BLaER1 (cell line): ENCODE data around the gene RPL36.

ENCODE experiments used
- H3K27ac ChIP-seq: shearing (Covaris generic); formaldehyde crosslinking; 2 replicates; pipeline ENCODE4 v1.8.1; 2022
- H3K27me3 ChIP-seq: shearing (Covaris generic); formaldehyde crosslinking; 2 replicates; pipeline ENCODE4 v1.8.1; 2022
- H3K36me3 ChIP-seq: shearing (Covaris generic); formaldehyde crosslinking; 2 replicates; pipeline ENCODE4 v1.8.1; 2022
- H3K4me1 ChIP-seq: shearing (Covaris generic); formaldehyde crosslinking; 2 replicates; pipeline ENCODE4 v1.8.1; 2022
- H3K4me2 ChIP-seq: shearing (Covaris generic); formaldehyde crosslinking; 2 replicates; pipeline ENCODE4 v1.8.1; 2022
- H3K4me3 ChIP-seq: shearing (Covaris generic); formaldehyde crosslinking; 2 replicates; pipeline ENCODE4 v1.8.1; 2022
- H3K9ac ChIP-seq: shearing (Covaris generic); formaldehyde crosslinking; 2 replicates; pipeline ENCODE4 v1.8.1; 2022
- H3K9me3 ChIP-seq: shearing (Covaris generic); formaldehyde crosslinking; 2 replicates; pipeline ENCODE4 v1.8.1; 2022
- H4K20me1 ChIP-seq: shearing (Covaris generic); formaldehyde crosslinking; 2 replicates; pipeline ENCODE4 v1.8.1; 2022
- Cebpa-rat ChIP-seq: shearing (Covaris generic); IDR thresholded peaks from 2 replicates; pipeline ENCODE4 v1.8.1; 2022

The RPL36 gene

DNA sequence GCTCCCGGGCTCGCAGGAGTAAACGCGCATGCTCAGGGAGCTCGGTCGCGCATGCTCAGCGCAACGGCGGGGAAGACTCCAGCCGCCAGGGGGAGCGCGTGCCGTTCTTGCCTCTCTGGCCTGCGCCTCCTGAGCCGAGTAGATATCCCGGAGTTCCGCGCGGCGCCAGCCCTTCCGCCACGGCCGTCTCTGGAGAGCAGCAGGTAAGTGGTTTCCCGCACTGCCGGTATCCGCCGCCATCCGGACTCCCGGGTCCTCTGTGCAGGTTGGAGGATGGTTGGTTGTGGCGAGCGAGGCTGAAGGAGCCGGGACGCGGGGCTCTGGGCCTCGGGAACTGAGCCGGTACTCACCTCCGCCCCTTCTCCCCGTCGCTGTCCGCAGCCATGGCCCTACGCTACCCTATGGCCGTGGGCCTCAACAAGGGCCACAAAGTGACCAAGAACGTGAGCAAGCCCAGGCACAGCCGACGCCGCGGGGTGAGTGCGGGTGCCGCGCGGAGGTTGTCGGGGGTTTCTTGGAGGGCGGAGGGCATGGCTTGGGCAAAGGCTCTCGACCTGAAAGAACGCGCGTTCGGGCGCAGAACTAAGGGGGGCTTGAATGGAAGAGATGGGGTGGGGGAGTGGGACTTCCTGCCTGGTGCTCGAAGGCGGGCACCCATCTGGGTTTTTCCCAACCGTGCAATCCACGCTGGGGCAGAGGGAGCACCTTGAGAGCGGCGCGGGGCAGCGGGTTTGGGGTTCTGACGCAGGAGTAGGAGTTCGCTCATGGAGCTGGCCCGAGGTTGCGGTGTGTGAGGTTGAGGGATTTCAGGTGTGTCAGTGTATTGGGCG lies at the start of gene RPL36:
Gene RPL36, plus strand, starts transcription at position 171 of the 830 bp plus-strand sequence. Its CDS starts 213 bp downstream, at position 384.
- no peak for TF ChIP-seq Cebpa-rat
- H3K4me3 ChIP-seq, result peak within 1 kb of the TSS; percentile 97
- no peaks in the 10 kb centered on the region for H3K27me3 ChIP-seq
- peaks cover 41% of the 10 kb centered on the region for H3K36me3 ChIP-seq
- peak within 1 kb of the TSS; percentile 98 for H3K9ac ChIP-seq
- H3K4me2 ChIP-seq, result peak within 1 kb of the TSS; percentile 89
- H4K20me1 ChIP-seq, result peaks cover 52% of the 10 kb centered on the region
- H3K9me3 ChIP-seq, result no peaks in the 10 kb centered on the region
- peak within 1 kb of the TSS; percentile 98 for H3K27ac ChIP-seq
- H3K4me1 ChIP-seq, result peaks cover 33% of the 10 kb centered on the region

DNA sequence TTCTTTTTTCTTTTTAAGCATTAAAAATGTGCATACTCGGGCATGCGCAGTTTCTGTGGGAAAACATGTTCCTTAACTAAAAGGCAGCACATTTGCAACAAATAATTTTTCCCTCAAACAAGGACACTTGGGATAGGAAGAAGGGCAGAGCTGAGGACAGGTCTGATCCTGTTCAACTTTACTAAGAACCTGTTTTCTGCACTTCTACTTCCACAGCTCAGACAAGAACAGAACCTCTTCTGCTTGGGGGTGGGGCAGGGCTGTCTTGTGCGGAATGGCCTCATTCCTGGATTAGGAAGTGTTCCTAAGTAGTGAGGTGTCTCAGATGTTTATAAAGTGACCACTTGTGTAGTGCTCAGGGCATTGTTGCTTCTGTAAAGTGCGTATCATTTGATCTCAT lies 48.9 kb upstream of the RPL36 start:
- H3K4me2 ChIP-seq, result no peak overlapping the region
- no peak overlapping the region for H3K4me3 ChIP-seq
- TF ChIP-seq Cebpa-rat, result no peak
- H4K20me1 ChIP-seq, result peaks cover 100% of the 10 kb centered on the region
- H3K27me3 ChIP-seq, result no peaks in the 10 kb centered on the region
- no peaks in the 10 kb centered on the region for H3K4me1 ChIP-seq
- no peaks in the 10 kb centered on the region for H3K9me3 ChIP-seq
- no peak overlapping the region for H3K27ac ChIP-seq
- H3K36me3 ChIP-seq, result peaks cover 100% of the 10 kb centered on the region
- no peak overlapping the region for H3K9ac ChIP-seq

DNA sequence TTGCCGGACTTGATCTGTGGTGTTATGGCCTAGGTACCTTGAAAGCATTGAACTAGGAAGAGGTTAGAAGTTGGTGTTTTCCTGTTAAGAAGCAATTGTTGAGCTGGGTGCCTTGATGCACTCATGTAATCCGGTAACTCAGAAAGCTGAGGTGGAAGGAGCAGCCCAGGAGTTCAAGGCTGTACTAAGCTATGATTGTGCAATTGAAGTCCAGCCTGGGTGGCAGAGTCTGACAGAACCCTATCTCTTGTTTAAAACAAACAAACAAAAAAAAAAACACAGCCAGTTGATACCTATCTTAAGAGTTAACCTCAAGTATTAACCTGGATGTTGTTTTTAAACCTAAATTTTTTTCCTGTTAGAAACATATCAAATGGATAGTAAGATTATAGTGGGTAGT lies 47.9 kb upstream of the RPL36 start:
- Histone ChIP-seq H3K9me3 (no peaks in the 10 kb centered on the region), H3K9ac (no peak overlapping the region), H3K36me3 (peaks cover 100% of the 10 kb centered on the region), H3K4me3 (no peak overlapping the region), H3K27ac (no peak overlapping the region), H3K27me3 (no peaks in the 10 kb centered on the region), H3K4me2 (no peak overlapping the region), H4K20me1 (peaks cover 100% of the 10 kb centered on the region), H3K4me1 (no peaks in the 10 kb centered on the region)
- no peak for TF ChIP-seq Cebpa-rat

DNA sequence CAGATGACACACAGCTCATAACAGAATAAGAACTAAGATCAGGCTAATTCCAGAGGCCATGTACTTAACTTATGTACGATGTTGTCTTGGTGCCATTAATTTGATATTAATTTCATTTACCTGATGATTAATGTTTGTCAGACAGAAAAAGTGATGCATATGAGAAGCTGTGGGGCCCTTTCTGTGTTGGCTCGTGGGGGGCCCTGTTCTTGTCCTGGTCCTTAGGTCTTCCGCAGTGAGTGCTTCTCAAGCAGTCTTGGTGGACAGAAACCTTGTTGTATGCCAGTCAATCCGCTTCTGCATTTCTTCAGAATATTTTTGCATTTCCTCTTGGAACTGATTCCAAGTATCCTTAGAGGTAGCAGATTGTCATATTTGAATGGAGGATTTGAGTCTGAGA lies 47.0 kb upstream of the RPL36 start:
- Histone ChIP-seq H3K36me3 (peaks cover 100% of the 10 kb centered on the region), H3K27me3 (no peaks in the 10 kb centered on the region), H3K9me3 (no peaks in the 10 kb centered on the region), H3K4me3 (no peak overlapping the region), H3K9ac (no peak overlapping the region), H3K4me1 (no peaks in the 10 kb centered on the region), H4K20me1 (peaks cover 100% of the 10 kb centered on the region), H3K27ac (no peak overlapping the region), H3K4me2 (no peak overlapping the region)
- TF ChIP-seq Cebpa-rat, result no peak

DNA sequence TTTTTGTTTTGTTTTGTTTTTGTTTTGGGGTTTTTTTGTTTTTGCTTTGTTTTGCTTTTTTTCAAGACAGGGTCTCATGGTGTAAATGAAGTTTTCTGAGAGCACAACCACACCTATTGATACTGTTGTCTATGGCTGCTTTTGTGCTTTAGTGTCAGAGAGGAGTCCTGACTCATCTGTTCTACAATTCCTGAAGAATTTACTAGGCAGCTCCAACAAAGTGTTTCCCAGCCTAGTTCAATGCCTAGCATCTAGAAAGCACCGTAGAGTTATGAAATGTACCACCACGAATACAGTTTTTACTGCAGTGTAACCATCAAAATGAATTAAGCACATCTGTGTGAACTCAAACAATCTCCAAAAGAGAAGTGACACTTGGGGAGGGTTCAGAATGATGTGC lies 46.1 kb upstream of the RPL36 start:
- Histone ChIP-seq H4K20me1 (peaks cover 95% of the 10 kb centered on the region), H3K27ac (no peak overlapping the region), H3K9me3 (no peaks in the 10 kb centered on the region), H3K36me3 (peaks cover 97% of the 10 kb centered on the region), H3K4me1 (no peaks in the 10 kb centered on the region), H3K4me2 (no peak overlapping the region), H3K27me3 (no peaks in the 10 kb centered on the region), H3K4me3 (no peak overlapping the region), H3K9ac (no peak overlapping the region)
- TF ChIP-seq Cebpa-rat, result no peak

DNA sequence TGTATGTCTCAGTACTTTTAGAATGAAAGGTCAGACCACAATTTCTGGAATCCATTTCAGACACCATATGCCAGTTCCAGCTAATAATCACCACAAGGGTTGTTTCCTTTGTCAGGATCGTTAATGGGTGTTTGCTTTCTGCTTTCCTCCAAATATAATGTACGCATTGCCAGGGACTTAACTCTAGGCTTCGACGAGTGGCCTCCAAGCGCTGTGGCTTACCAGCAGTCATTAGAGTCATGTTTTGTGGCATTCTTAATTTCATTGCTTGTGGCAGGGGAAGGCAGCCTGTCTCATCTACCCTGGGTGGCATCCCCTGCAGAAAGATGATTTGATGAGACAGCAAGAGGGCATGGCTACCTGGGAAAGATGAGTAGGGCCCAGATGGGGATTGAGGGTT lies 44.7 kb upstream of the RPL36 start:
- no peak for TF ChIP-seq Cebpa-rat
- no peaks in the 10 kb centered on the region for H3K4me1 ChIP-seq
- no peaks in the 10 kb centered on the region for H3K27me3 ChIP-seq
- no peaks in the 10 kb centered on the region for H3K9me3 ChIP-seq
- H3K27ac ChIP-seq, result no peak overlapping the region
- no peak overlapping the region for H3K9ac ChIP-seq
- H4K20me1 ChIP-seq, result peaks cover 90% of the 10 kb centered on the region
- H3K4me3 ChIP-seq, result no peak overlapping the region
- H3K4me2 ChIP-seq, result no peak overlapping the region
- H3K36me3 ChIP-seq, result peaks cover 93% of the 10 kb centered on the region

DNA sequence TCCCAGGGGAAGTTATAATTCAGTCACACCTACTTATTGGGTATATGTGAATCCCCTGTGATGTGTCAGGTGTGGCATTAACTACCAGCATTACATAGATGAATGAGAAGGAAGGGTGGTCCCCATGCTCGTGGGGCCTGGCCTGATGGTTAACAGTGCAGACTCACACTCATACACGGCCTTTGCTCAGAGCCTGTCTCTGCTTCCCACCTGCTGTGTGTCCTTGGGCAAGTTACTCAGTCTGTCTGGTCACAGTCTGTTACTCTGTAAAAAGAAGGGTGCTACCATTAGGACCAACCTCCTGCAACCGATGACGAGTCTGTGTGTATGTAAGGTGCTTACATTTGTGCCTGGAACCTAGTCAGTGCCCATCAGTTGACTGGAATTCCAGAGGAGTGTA lies 43.4 kb upstream of the RPL36 start:
- peaks cover 93% of the 10 kb centered on the region for H3K36me3 ChIP-seq
- H3K4me3 ChIP-seq, result no peak overlapping the region
- H4K20me1 ChIP-seq, result peaks cover 90% of the 10 kb centered on the region
- H3K27ac ChIP-seq, result no peak overlapping the region
- no peaks in the 10 kb centered on the region for H3K27me3 ChIP-seq
- no peak for TF ChIP-seq Cebpa-rat
- no peaks in the 10 kb centered on the region for H3K9me3 ChIP-seq
- H3K4me1 ChIP-seq, result no peaks in the 10 kb centered on the region
- no peak overlapping the region for H3K4me2 ChIP-seq
- H3K9ac ChIP-seq, result no peak overlapping the region

DNA sequence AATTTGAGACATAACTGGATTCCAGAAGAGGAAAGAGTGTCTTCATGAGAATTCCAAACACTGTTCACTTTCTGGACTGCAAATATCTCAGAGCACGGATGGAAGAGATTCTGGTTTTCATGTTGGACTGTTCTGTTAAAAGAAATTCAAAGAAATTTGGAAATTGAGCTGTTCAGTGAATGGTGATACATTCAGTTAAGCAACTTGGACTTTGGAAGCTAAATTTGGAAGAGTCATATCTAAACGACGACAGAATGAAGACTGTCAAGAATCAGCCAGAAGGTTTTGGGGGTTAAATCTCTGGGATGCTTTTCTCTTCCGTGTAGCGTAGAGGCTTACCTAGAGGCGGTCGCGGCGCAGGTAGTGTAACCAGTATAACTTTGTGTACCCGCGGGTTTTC lies 41.6 kb upstream of the RPL36 start:
- no peaks in the 10 kb centered on the region for H3K9me3 ChIP-seq
- no peak overlapping the region for H3K4me2 ChIP-seq
- no peaks in the 10 kb centered on the region for H3K27me3 ChIP-seq
- peaks cover 90% of the 10 kb centered on the region for H4K20me1 ChIP-seq
- TF ChIP-seq Cebpa-rat, result no peak
- no peak overlapping the region for H3K9ac ChIP-seq
- no peak overlapping the region for H3K27ac ChIP-seq
- H3K36me3 ChIP-seq, result peaks cover 93% of the 10 kb centered on the region
- H3K4me3 ChIP-seq, result no peak overlapping the region
- H3K4me1 ChIP-seq, result no peaks in the 10 kb centered on the region

DNA sequence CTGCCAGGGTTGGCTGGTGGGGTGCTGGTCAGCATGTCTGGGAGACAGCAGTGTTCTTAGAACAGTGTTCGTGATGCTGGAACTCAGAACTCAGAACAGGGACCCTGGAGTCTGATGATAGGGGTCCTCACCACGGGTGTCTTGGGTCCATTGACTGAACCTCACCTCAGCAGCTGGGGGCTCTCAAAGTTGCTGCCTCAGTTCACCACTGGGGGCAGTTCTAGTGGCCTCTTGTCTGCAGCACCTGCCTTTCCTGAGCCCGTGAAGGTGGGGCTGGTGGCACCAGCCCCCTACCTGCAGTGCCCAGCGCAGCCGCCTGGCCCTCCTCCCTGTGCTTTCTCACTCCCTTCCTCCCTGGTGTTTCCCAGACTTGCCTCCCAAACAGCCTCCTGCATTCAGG lies 38.7 kb upstream of the RPL36 start:
- Histone ChIP-seq H3K4me1 (no peaks in the 10 kb centered on the region), H4K20me1 (peaks cover 90% of the 10 kb centered on the region), H3K4me2 (no peak overlapping the region), H3K4me3 (no peak overlapping the region), H3K9me3 (no peaks in the 10 kb centered on the region), H3K9ac (no peak overlapping the region), H3K27ac (no peak overlapping the region), H3K36me3 (peaks cover 93% of the 10 kb centered on the region), H3K27me3 (no peaks in the 10 kb centered on the region)
- TF ChIP-seq Cebpa-rat, result no peak

DNA sequence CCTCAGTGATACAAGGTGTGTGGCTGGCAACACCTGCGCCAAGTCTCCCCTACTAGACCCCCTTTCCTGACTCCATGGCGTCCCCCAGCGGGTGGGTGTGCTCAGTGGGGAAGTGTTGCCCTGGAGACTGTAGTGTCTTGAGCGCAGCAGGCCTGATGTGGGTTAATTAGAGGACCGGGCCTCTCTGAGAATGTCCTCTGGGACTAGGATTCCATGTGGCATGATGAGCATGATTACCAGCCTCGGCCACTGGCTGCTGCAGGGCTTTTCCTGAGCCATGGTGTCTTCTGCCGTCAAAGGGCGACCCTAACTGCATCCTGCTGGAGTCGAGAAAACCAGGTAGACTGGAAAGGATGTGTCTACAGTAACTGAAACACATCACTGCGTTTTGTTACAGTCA lies 37.8 kb upstream of the RPL36 start:
- no peaks in the 10 kb centered on the region for H3K9me3 ChIP-seq
- no peak for TF ChIP-seq Cebpa-rat
- H3K4me1 ChIP-seq, result no peaks in the 10 kb centered on the region
- peaks cover 93% of the 10 kb centered on the region for H3K36me3 ChIP-seq
- H3K4me3 ChIP-seq, result no peak overlapping the region
- no peak overlapping the region for H3K27ac ChIP-seq
- H3K9ac ChIP-seq, result no peak overlapping the region
- peaks cover 90% of the 10 kb centered on the region for H4K20me1 ChIP-seq
- H3K4me2 ChIP-seq, result no peak overlapping the region
- no peaks in the 10 kb centered on the region for H3K27me3 ChIP-seq
